GM15510 (cell line): ENCODE measurements around the gene SPATA16.

ENCODE experiments used
- POLR2A ChIP-seq: IDR thresholded peaks from 3 replicates; pipeline ENCODE4 v1.6.1; 2011; ENCODE audit warnings: borderline replicate concordance; ENCODE audit not compliant: insufficient read length; ENCODE audit errors: extremely low read depth

SPATA16 gene

GRCh38 chr3:172946061-172946460, 195.0 kb downstream of the SPATA16 start:
- no peak for TF ChIP-seq POLR2A

DNA sequence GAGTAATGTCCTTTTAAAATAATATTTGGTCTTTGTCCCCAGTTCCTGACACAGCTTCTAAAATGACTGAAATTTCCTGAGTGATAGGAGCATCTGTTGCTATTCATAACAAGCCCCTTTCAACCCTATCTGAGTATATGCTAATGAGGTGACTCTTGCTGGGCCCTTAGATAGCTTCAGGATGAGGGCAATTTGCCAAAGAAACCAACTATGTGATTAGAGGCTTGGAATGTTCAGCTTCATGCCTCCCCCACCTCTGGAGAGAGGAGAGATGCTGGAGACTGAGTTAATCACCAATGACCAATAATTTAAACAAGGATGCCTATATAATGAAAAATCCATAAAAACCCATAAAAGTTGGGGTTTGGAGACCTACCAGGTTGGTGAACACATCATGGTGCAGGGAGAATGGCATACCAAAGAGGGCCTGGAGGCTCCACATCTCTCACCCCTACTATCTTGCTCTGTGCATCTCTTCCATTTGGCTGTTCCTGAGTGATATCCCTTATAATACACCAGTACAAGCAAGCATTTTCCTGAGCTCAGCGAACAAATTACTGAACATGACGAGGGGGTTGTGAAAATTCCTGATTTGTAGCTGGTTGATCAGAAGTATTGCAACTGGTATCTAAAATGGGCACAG, 201.3 kb downstream of the SPATA16 start:
- TF ChIP-seq POLR2A = no peak

- no peak for TF ChIP-seq POLR2A
Observed at GRCh38 chr3:172938788-172939187, 202.2 kb downstream of the SPATA16 start.

DNA sequence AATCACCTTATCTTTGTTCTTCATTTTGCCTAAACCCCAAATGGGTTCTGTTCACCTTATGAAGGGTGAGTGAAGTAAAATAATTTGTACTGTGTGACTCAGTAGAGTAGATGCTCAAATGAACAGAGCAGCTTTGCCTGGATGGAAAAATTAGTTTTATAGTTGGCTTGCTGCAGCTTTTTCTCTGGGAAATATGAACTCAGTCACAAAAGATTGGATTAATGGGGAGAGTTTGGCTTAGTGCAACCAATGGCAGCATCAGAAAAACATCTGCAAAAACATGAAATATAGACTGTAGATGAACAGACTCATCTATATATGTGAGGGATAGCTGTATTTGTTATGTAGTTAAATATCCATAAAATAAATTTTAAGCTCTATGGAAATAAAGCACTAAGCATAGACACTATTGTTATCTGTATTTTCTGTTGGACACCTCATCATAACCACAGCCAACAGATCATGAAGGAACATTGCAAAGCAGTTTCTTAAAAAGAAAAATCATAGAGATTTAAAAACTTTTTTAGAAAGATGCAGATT, 209.2 kb downstream of the SPATA16 start:
- TF ChIP-seq POLR2A = no peak

GRCh38 chr3:172929451-172929850, 211.6 kb downstream of the SPATA16 start:
- TF ChIP-seq POLR2A = no peak

DNA sequence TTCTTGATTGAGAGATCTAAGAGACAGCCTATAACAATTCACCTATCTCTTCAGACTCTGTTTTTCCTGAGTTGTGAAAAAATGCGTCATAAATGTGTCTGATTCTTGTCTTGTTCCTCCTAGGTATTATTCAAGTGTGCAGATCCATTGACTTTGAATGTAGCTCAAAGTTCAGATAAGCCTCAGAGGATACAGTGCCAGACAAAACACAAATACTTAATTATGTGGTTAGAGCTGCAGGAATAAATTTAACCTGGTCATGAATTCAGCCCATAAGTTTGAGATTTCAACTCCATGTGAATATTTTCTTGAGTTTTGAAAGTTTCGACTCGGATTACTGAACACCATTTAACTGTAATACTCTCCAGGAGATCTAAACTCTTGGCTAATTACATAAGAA, 216.5 kb downstream of the SPATA16 start:
- no peak for TF ChIP-seq POLR2A

- TF ChIP-seq POLR2A = no peak
Observed at GRCh38 chr3:172919297-172919683, 221.7 kb downstream of the SPATA16 start.

DNA sequence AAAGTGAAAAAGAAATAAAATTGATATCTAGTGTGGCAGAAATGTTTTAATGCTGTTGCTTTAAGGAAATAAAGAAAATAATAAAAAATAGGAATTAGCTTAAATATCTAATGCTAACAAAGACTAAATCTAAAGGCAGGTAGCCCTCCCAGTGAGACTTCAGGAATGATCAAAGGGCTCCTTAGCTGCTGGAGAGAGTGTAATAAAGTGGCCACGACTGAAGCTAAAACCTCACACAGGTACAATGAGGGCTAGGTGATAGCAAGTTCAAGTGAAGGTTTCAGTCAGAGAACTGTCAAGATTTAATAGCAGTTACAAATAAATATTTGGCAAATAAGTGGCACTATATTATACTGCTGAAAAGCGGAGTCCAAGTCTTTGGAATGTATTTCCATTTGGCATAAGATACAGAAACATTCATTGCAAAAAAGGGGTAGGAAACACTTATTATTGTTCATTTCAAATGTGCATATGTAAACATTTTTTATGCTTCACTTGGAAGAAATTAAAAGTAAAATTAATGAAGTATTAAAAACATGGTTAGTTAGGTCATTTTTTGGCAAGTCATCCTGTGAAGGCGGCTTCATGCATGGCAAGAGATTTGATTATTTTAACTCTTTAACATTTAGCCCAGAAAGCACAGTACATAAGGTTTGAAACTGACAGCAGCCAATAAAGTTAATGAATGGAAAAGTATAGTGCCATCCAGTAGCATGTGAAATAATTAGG, 222.3 kb downstream of the SPATA16 start:
- no peak for TF ChIP-seq POLR2A

GRCh38 chr3:172918165-172918564, 222.9 kb downstream of the SPATA16 start:
- TF ChIP-seq POLR2A = no peak

GRCh38 chr3:172915911-172916514, 225.0 kb downstream of the SPATA16 start:
- no peak for TF ChIP-seq POLR2A

GRCh38 chr3:172914854-172915253, 226.2 kb downstream of the SPATA16 start:
- no peak for TF ChIP-seq POLR2A

DNA sequence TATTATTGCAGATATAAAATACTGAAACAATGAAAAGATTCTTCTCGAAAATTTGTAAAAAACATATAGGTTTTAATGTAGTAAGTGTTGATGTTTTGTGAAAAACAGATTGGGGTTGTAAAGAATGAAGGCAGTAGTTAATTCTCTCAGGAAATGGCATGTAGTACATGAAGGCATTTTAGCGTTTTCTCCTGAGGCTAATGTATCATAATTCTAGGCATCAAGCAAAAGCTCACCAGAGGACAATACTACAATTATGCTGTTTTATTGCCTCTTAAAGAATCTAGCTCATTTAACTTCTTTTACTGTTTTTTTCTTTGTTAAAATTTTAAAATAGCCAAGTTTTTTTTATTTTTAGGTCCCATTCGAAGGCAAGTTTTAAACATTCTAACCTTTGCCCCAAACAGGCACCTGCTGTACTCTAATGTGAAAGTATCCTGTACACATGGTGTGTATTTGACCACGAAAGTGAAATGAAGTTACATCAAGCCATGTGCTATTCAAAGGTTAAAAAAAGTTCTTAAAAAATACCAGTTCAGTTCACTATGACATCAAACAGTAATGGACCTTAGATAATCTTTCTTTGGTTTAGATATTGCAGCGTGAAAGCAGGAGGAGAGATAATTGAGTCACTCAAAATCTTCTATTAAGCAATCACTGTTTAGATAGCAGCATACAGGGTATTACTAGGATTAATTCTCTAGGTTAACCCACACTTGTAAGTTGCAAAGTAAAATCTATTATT, 227.0 kb downstream of the SPATA16 start:
- no peak for TF ChIP-seq POLR2A

DNA sequence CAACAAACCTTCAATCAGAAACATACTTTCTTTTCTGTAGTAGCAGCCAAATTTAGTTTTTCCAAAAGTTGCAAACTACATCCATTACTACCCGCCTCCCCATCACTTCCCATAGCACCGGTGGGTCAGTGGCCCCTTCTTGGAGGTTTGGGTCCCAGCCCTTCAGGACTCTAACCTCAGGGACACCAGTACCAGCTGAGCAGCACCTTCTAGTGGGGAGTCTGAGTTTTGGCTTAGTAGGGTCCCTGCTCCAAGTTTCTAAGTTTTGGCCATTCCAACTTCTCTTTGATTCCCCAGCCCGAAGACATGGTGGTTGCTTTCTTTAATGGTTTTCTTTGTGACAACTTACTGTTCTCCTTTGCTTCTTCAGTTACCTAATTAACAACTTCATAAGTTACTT, 229.9 kb downstream of the SPATA16 start:
- TF ChIP-seq POLR2A = no peak

DNA sequence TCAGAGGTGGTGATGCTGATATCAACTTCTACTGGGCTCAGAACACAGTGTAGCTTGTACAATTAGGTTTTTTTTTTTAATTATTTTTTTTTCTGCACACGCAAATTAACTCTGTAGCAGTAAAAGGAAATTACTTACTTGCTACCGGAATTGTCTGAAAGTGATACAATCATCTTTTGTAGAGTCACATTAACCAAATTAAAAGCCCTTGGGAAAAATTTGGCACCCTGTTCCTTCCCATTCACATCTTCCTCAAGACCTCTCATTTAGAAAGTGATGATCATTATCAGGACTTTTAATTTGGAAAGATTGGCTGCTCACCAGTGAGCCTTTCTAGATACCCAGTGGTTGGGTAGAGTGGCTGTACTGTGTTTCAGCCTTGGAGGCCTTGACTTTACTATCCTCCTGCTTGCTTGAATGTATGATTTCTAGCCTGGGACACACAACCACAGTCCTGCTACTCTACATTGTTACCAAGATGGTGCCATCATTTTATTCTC, 232.2 kb downstream of the SPATA16 start:
- TF ChIP-seq POLR2A = no peak

- TF ChIP-seq POLR2A = no peak
Observed at GRCh38 chr3:172905451-172905850, 235.6 kb downstream of the SPATA16 start.
